HepG2 (cell line): ENCODE measurements around the gene BUD23. TPM values are rescaled to one million over a fixed set of nuclear protein-coding genes. Genes with fewer than 3 reads are reported as not detected.
A peak's percentile ranks its signal among the peaks of the same experiment; 100 is the strongest.

Source experiments
- AKNA ChIP-seq: sonication (generic); formaldehyde crosslinking; IDR thresholded peaks from 2 replicates; pipeline ENCODE4 v1.4.0; 2020; ENCODE audit warnings: missing genetic modification reagents, borderline replicate concordance
- ATF7 ChIP-seq, 2 experiments: fragments of 450-650 bp in 1 of 2; sonication (generic) in 1 of 2; formaldehyde crosslinking in 1 of 2; IDR thresholded peaks; 2 replicates each; pipeline versions ENCODE4 v1.4.0 to v1.6.1; 2016 to 2020; ENCODE audit warnings: antibody characterized with exemption in 1 of 2, mild to moderate bottlenecking in 1 of 2, missing genetic modification reagents in 1 of 2
- CBX5 ChIP-seq: sonication (generic); formaldehyde crosslinking; IDR thresholded peaks from 2 replicates; pipeline ENCODE4 v1.4.0; 2020; ENCODE audit warnings: missing genetic modification reagents, borderline replicate concordance
- CCAR2 ChIP-seq: fragments of 200-400 bp; formaldehyde crosslinking; optimal IDR thresholded peaks from 2 replicates; pipeline ENCODE3; 2018; ENCODE audit warnings: low read depth, mild to moderate bottlenecking, low read length, moderate library complexity
- CENPX ChIP-seq: sonication (generic); formaldehyde crosslinking; IDR thresholded peaks from 2 replicates; pipeline ENCODE4 v1.9.0; 2021; ENCODE audit warnings: mild to moderate bottlenecking, missing genetic modification reagents, moderate library complexity
- EZH2 ChIP-seq: conservative IDR thresholded peaks from 2 replicates; pipeline ENCODE4 v1.6.1; 2012; ENCODE audit warnings: mild to moderate bottlenecking, low read depth, low read length, moderate library complexity
- FOXM1 ChIP-seq: sonication (generic); formaldehyde crosslinking; IDR thresholded peaks from 2 replicates; pipeline ENCODE4 v1.5.0; 2020; ENCODE audit warnings: missing genetic modification reagents
- GPN1 ChIP-seq: sonication (generic); formaldehyde crosslinking; IDR thresholded peaks from 2 replicates; pipeline ENCODE4 v1.5.1; 2020; ENCODE audit warnings: missing genetic modification reagents, borderline replicate concordance
- HDAC2 ChIP-seq: sonication (generic); formaldehyde crosslinking; IDR thresholded peaks from 2 replicates; pipeline ENCODE4 v1.4.0; 2020; ENCODE audit warnings: missing genetic modification reagents
- NFE2L1 ChIP-seq: sonication (generic); formaldehyde crosslinking; IDR thresholded peaks from 2 replicates; pipeline ENCODE4 v1.4.0; 2020; ENCODE audit warnings: missing genetic modification reagents, mild to moderate bottlenecking, borderline replicate concordance
- PHF20 ChIP-seq: sonication (generic); formaldehyde crosslinking; IDR thresholded peaks from 2 replicates; pipeline ENCODE4 v1.5.0; 2020; ENCODE audit warnings: mild to moderate bottlenecking, missing genetic modification reagents
- RBAK ChIP-seq: sonication (generic); formaldehyde crosslinking; IDR thresholded peaks from 2 replicates; pipeline ENCODE4 v1.5.1; 2020; ENCODE audit warnings: mild to moderate bottlenecking, missing genetic modification reagents
- RELA ChIP-seq: sonication (generic); formaldehyde crosslinking; IDR thresholded peaks from 2 replicates; pipeline ENCODE4 v1.4.0; 2020; ENCODE audit warnings: missing genetic modification reagents
- SNAPC5 ChIP-seq: sonication (generic); formaldehyde crosslinking; IDR thresholded peaks from 2 replicates; pipeline ENCODE4 v1.8.1; 2023; ENCODE audit warnings: mild to moderate bottlenecking, missing genetic modification reagents, borderline replicate concordance
- SNRNP70 ChIP-seq: fragments of 200-400 bp; formaldehyde crosslinking; IDR thresholded peaks from 2 replicates; pipeline ENCODE4 v1.6.1; 2017; ENCODE audit warnings: mild to moderate bottlenecking, low read depth, low read length, moderate library complexity
- SYNCRIP ChIP-seq: fragments of 200-400 bp; formaldehyde crosslinking; IDR thresholded peaks from 2 replicates; pipeline ENCODE4 v1.6.1; 2018; ENCODE audit warnings: mild to moderate bottlenecking, low read depth, low read length; ENCODE audit not compliant: insufficient read depth
- ZFAT ChIP-seq: sonication (generic); formaldehyde crosslinking; conservative IDR thresholded peaks from 2 replicates; pipeline ENCODE4 v1.8.1; 2023; ENCODE audit warnings: missing genetic modification reagents, inconsistent platforms
- ZKSCAN5 ChIP-seq: sonication (generic); formaldehyde crosslinking; IDR thresholded peaks from 2 replicates; pipeline ENCODE4 v1.5.1; 2020; ENCODE audit warnings: mild to moderate bottlenecking, missing genetic modification reagents
- ZMYM2 ChIP-seq: sonication (generic); formaldehyde crosslinking; IDR thresholded peaks from 2 replicates; pipeline ENCODE4 v1.8.0; 2022; ENCODE audit warnings: mild to moderate bottlenecking, missing genetic modification reagents
- ZNF138 ChIP-seq: sonication (generic); formaldehyde crosslinking; IDR thresholded peaks from 2 replicates; pipeline ENCODE4 v1.5.0; 2020; ENCODE audit warnings: mild to moderate bottlenecking, low read depth, missing genetic modification reagents
- ZNF251 ChIP-seq: sonication (generic); formaldehyde crosslinking; IDR thresholded peaks from 2 replicates; pipeline ENCODE4 v1.9.0; 2021; ENCODE audit warnings: mild to moderate bottlenecking, missing genetic modification reagents
- ZNF367 ChIP-seq: sonication (generic); formaldehyde crosslinking; IDR thresholded peaks from 2 replicates; pipeline ENCODE4 v1.4.0; 2020; ENCODE audit warnings: missing genetic modification reagents, borderline replicate concordance
- ZNF780A ChIP-seq: sonication (generic); formaldehyde crosslinking; IDR thresholded peaks from 2 replicates; pipeline ENCODE4 v1.8.0; 2022; ENCODE audit warnings: mild to moderate bottlenecking, missing genetic modification reagents, moderate library complexity
- ZNF782 ChIP-seq: sonication (generic); formaldehyde crosslinking; IDR thresholded peaks from 2 replicates; pipeline ENCODE4 v1.4.0; 2020; ENCODE audit warnings: missing genetic modification reagents, mild to moderate bottlenecking, borderline replicate concordance
- ZSCAN12 ChIP-seq: sonication (generic); formaldehyde crosslinking; IDR thresholded peaks from 2 replicates; pipeline ENCODE4 v1.9.0; 2021; ENCODE audit warnings: mild to moderate bottlenecking, missing genetic modification reagents
- polyA plus RNA-seq, 8 experiments: library from polyadenylated mRNA; depleted of rRNA in 3 of 8; stranded (reverse) in 7 of 8; unstranded in 1 of 8; fragments of >200 nt; fragmentation: Illumina TruSeq in 4 of 8; extraction: Trizol in 4 of 8; gene quantifications; 2 replicates each; pipeline versions ENCODE4 v1.2.1 to v1.2.3, GENCODE V29; 2011 to 2016; ENCODE audit warnings: low read depth in 4 of 8, missing spikeins in 1 of 8, mixed read lengths in 1 of 8; ENCODE audit not compliant: insufficient read depth in 1 of 8
- total RNA-seq, 5 experiments: library from RNA; depleted of rRNA; stranded (reverse); fragments of >200 nt; fragmentation: Illumina TruSeq; extraction: Trizol; gene quantifications; 2 replicates each; pipeline ENCODE4 v1.2.3, GENCODE V29; 2016; ENCODE audit warnings: low read depth in 1 of 5

Gene BUD23
- total and polyA plus RNA-seq, 2 of the 13 experiments (the other 11 are each of a cell fraction or from before 2014, with no cell fraction given): 47.5 to 54.5 TPM

- TF ChIP-seq ZMYM2 (CRISPR knock-in tag) (no peak), ZNF251 (CRISPR knock-in tag) (no peak), ZNF138 (CRISPR knock-in tag) (no peak), AKNA (CRISPR knock-in tag) (no peak), CENPX (CRISPR knock-in tag) (no peak), RELA (CRISPR knock-in tag) (0 out of 2 replicates have a peak, but pooled peaks have one; percentile 64), FOXM1 (CRISPR knock-in tag) (no peak), ZFAT (CRISPR knock-in tag) (no peak), ZSCAN12 (no peak), HDAC2 (CRISPR knock-in tag) (peak; percentile 63; the same call in 1 of the 2 replicates), NFE2L1 (CRISPR knock-in tag) (no peak), EZH2 (no peak), GPN1 (no peak), ZNF367 (CRISPR knock-in tag) (no peak), CCAR2 (no peak), CBX5 (peak; percentile 81; the same call in 1 of the 2 replicates), SNAPC5 (CRISPR knock-in tag) (no peak), SNRNP70 (no peak), ZKSCAN5 (CRISPR knock-in tag) (no peak), ZNF780A (CRISPR knock-in tag) (no peak), PHF20 (CRISPR knock-in tag) (no peak; the same call in 1 of the 2 replicates), SYNCRIP (no peak), ZNF782 (no peak), RBAK (no peak), ATF7 (IDR thresholded peaks at IDR 0.05) (no peak), ATF7 (CRISPR knock-in tag; IDR thresholded peaks at IDR 0.05) (no peak)
Measured at GRCh38 chr7:73734619-73735527, 51.5 kb downstream of the BUD23 start (continued).
